Tibial nerve (tissue), 3 donors: ENCODE results near the gene MED13L.

ENCODE experiments used
- CTCF ChIP-seq, 5 experiments: fragments of 200-600 bp in 3 of 5; fragments of 450-650 bp in 2 of 5; sonication (generic) in 3 of 5; IDR thresholded peaks; one replicate each; pipeline ENCODE4 v1.5.1; 2016 to 2019; ENCODE audit warnings: antibody characterized with exemption in 5 of 5, mild to moderate bottlenecking in 3 of 5, moderate library complexity in 2 of 5
- POLR2A ChIP-seq, 2 donors: fragments of 450-650 bp; IDR thresholded peaks; one replicate each; pipeline ENCODE4 v1.6.1; 2017; ENCODE audit warnings: antibody characterized with exemption in 2 of 2, mild to moderate bottlenecking in 2 of 2, moderate library complexity in 2 of 2

- TF ChIP-seq CTCF (IDR thresholded peaks at IDR 0.05) (no peak), POLR2A (IDR thresholded peaks at IDR 0.05) (no peak)
Measured at GRCh38 chr12:116096874-116097273, 180.6 kb downstream of the MED13L start.
